ENCODE results near the gene ACTBL2.

DNA sequence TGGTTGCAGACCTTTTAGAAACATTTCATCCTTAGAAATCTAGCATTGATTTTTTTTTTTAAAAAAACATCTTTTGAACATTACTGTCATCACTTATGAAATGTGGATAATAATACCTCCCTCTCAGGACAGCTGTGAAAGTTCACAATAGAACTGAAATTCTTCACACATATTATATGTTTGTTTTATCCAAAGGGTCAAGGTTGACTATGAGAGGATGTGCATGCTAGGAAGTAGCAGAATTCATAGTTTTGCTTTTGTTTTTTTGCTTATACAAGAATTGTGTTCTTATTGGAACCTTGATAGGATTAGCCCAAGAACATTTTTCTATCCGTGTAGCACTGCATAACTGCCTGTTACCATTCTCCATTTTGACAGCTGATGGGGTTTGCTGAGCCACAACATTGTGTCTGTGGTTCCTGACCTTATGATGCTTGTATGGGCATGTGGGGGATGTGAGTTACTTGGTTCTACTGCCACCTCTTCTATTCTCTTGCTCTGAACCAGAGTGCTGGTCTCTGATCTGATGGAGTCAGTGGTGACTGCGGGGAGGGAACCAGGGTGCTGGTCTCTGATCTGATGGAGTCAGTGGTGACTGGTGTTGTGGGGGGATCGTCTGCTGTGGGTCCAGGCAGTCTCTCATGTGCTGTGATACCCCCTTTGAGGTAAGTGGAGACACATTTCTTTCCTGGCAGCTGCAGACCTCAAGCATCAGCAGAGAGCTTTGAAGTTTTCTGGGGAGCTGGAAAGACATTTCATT lies 27.1 kb upstream of the ACTBL2 start:
- TF ChIP-seq POLR2A (IDR thresholded peaks at IDR 0.05) (no peak), POLR2AphosphoS5 (IDR thresholded peaks at IDR 0.05) (no peak)
- TF ChIP-seq, protein P1, sequence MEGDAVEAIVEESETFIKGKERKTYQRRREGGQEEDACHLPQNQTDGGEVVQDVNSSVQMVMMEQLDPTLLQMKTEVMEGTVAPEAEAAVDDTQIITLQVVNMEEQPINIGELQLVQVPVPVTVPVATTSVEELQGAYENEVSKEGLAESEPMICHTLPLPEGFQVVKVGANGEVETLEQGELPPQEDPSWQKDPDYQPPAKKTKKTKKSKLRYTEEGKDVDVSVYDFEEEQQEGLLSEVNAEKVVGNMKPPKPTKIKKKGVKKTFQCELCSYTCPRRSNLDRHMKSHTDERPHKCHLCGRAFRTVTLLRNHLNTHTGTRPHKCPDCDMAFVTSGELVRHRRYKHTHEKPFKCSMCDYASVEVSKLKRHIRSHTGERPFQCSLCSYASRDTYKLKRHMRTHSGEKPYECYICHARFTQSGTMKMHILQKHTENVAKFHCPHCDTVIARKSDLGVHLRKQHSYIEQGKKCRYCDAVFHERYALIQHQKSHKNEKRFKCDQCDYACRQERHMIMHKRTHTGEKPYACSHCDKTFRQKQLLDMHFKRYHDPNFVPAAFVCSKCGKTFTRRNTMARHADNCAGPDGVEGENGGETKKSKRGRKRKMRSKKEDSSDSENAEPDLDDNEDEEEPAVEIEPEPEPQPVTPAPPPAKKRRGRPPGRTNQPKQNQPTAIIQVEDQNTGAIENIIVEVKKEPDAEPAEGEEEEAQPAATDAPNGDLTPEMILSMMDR (IDR thresholded peaks at IDR 0.05): no peak

All from prostate gland (tissue), 2 donors.